Measurements from ENCODE around the gene AGBL5. TPM values are rescaled to one million over a fixed set of nuclear protein-coding genes. Genes with fewer than 3 reads are reported as not detected.

Gene AGBL5
- total RNA-seq, 1 experiment from 2014 or later = 55.4 TPM

DNA sequence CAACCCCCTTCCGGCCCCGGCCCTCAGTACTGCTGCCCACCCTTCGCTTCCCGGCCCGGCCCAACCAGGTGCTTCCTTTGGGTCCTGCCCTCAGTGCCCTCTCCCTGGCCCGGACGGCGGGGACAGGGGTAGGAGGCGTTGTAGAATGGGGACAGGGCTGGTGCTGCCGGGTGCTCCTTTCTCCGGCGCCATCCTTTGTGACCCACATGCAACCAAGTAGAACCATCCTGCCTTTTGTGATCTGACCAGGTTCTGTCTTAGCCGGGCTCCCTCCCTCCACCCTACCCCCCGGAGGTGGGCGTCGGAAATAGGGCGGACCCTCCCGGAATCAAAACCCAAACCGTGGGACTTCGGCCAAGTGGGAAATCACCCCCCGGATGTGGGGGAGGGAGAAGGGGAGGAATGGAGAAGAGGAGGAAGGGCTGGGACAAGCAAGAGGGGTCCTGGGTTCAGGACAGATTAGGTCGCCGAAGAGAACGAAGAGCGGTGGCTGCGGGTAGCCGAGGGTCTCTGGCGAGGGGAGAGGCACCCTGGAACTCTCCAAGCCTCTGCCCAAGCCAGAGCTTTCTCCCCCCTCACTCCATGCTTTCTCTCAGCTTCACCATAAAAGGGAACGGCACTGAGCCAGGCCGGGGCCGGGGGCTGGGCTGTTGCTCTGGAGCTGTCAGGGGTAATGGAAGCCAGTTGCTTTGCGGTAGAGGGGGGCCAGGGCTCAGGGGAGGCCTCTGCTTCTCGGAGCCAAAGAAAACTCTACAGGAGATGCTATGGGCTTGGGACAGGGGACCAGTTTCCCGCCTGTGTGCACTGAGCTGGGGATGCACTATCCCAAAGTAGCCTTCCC lies 20.7 kb downstream of the AGBL5 start:
- Mint-ChIP-seq H3K4me1 (peaks cover 18 to 20% of the 10 kb centered on the region in 2 experiments), H3K27ac (peak overlapping the region; percentile 88 to 97 (median 93)), H3K4me3 (peak overlapping the region; percentile 85 to 94), H3K27me3 (ENCODE audit: low read depth) (peaks cover 16% of the 10 kb centered on the region), H3K36me3 (ENCODE audit: insufficient read depth in 1 of 3, low read depth in 3 of 3) (peaks cover 17 to 37% (median 35%) of the 10 kb centered on the region in 3 experiments; a peak in 6 of 7 replicates), H3K9me3 (no peaks in the 10 kb centered on the region; a peak in 1 of 5 replicates)
- peaks cover 12% of the 10 kb centered on the region for H3K23me2 ChIP-seq (ENCODE audit: insufficient read length, low read depth, low read length, poor library complexity, severe bottlenecking)
- H2AK5ac ChIP-seq (ENCODE audit: insufficient read length, low read length) = no peak overlapping the region
- H4K8ac ChIP-seq (replicated peaks; ENCODE audit: insufficient read length, low read depth, low read length) = no peak overlapping the region
- no peak overlapping the region for H4K5ac ChIP-seq (ENCODE audit: insufficient read length, low read depth, low read length)
- no peak overlapping the region for H4K91ac ChIP-seq (ENCODE audit: insufficient read length, low read depth, low read length)
- no CpG with 5 or more reads among the region's 34 CpGs for WGBS (ENCODE audit: extremely low coverage, insufficient read length, low lambda C conversion rate)
- peak overlapping the region; percentile 90 for H3K4me2 ChIP-seq (ENCODE audit: insufficient read depth, insufficient read length, low read length)
- H3K9me3 ChIP-seq (ENCODE audit: control insufficient read depth, low read depth, low read length) = no peaks in the 10 kb centered on the region
- H2BK5ac ChIP-seq (ENCODE audit: insufficient read length, low read length) = no peak overlapping the region
- H3K9ac ChIP-seq (ENCODE audit: extremely low read depth, insufficient read length, low read length) = peak overlapping the region; percentile 61
- no peaks in the 10 kb centered on the region for H4K20me1 ChIP-seq (ENCODE audit: control insufficient read depth, insufficient read depth, insufficient read length)
- H2BK12ac ChIP-seq (ENCODE audit: insufficient read length, low read depth, low read length) = no peak overlapping the region
- H2BK20ac ChIP-seq (ENCODE audit: low read depth, low read length, poor library complexity, severe bottlenecking) = no peak overlapping the region
- TF ChIP-seq, protein P1, sequence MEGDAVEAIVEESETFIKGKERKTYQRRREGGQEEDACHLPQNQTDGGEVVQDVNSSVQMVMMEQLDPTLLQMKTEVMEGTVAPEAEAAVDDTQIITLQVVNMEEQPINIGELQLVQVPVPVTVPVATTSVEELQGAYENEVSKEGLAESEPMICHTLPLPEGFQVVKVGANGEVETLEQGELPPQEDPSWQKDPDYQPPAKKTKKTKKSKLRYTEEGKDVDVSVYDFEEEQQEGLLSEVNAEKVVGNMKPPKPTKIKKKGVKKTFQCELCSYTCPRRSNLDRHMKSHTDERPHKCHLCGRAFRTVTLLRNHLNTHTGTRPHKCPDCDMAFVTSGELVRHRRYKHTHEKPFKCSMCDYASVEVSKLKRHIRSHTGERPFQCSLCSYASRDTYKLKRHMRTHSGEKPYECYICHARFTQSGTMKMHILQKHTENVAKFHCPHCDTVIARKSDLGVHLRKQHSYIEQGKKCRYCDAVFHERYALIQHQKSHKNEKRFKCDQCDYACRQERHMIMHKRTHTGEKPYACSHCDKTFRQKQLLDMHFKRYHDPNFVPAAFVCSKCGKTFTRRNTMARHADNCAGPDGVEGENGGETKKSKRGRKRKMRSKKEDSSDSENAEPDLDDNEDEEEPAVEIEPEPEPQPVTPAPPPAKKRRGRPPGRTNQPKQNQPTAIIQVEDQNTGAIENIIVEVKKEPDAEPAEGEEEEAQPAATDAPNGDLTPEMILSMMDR (conservative IDR thresholded peaks at IDR 0.05) = no peak
- peak; percentile 79 for DNase-seq
- no peak overlapping the region for H3K23ac ChIP-seq (ENCODE audit: insufficient read length, low read depth, low read length)
- H3K14ac ChIP-seq (ENCODE audit: insufficient read depth, low read length) = peak overlapping the region; percentile 45; the same call in 1 of the 2 replicates
- peak overlapping the region; percentile 51 for H3K18ac ChIP-seq (ENCODE audit: insufficient read length, low read depth, low read length)
- H3K27ac ChIP-seq (ENCODE audit: insufficient read length, low read depth, low read length) = no peak overlapping the region
- no peak overlapping the region for H2BK15ac ChIP-seq (ENCODE audit: low read depth, low read length)
- H3K56ac ChIP-seq (ENCODE audit: insufficient read length, low read depth, low read length) = no peak overlapping the region
- no peaks in the 10 kb centered on the region for H3K27me3 ChIP-seq (ENCODE audit: insufficient read depth, low read length)
- H3K4ac ChIP-seq (ENCODE audit: low read depth, low read length) = no peak overlapping the region
- H3K4me1 ChIP-seq (ENCODE audit: insufficient read depth, low read length) = no peaks in the 10 kb centered on the region
- H3T11ph ChIP-seq (ENCODE audit: low read length) = no peak overlapping the region
- peaks cover 2% of the 10 kb centered on the region for H3K79me1 ChIP-seq (ENCODE audit: insufficient read depth, low read depth, low read length, poor library complexity, severe bottlenecking)
- H2AFZ ChIP-seq (ENCODE audit: low read length) = no peak overlapping the region
- peaks cover 5% of the 10 kb centered on the region; the same call in 1 of the 2 replicates for H3K79me2 ChIP-seq (ENCODE audit: insufficient read depth, low read length)
- H2BK120ac ChIP-seq (ENCODE audit: low read depth, low read length, poor library complexity, severe bottlenecking) = no peak overlapping the region
